Naive thymus-derived CD4-positive, alpha-beta T cell (primary cell): ENCODE measurements around the gene CCDC148. TPM values are rescaled to one million over a fixed set of nuclear protein-coding genes. Genes with fewer than 3 reads are reported as not detected.

ENCODE experiments used
- ATAC-seq: fragments of 150-1000 bp; cut with Tn5 transposase; 2 replicates; pipeline ENCODE4 v1.10.0; 2021; ENCODE audit warnings: mild to moderate bottlenecking, moderate library complexity
- CTCF ChIA-PET: fragments of 350-600 bp; sonication (Branson Sonifier 250); formaldehyde crosslinking; loops from one replicate; lab custom pipeline; 2021; ENCODE audit warnings: antibody characterized with exemption; lab: Charles Lee
- POLR2A ChIA-PET: fragments of 350-600 bp; sonication (Branson Sonifier 250); formaldehyde crosslinking; loops from one replicate; lab custom pipeline; 2021; ENCODE audit warnings: antibody characterized with exemption, inconsistent platforms; lab: Charles Lee
- DNase-seq, 9 donors: peaks; one replicate each; pipeline versions ENCODE4 v3.0.0 to v3.0.0-alpha.2; 2020 to 2022; ENCODE audit warnings: mixed read lengths in 1 of 9
- H3K27ac ChIP-seq: one replicate; pipeline ENCODE4 v1.7.0; 2013; ENCODE audit warnings: mild to moderate bottlenecking, low read depth, low read length, moderate library complexity
- H3K27me3 ChIP-seq, 2 donors: one replicate each; pipeline ENCODE4 v1.7.0; 2013; ENCODE audit warnings: low read length in 2 of 2, mild to moderate bottlenecking in 2 of 2, moderate library complexity in 2 of 2; ENCODE audit not compliant: control insufficient read depth in 2 of 2, insufficient read depth in 2 of 2
- H3K36me3 ChIP-seq, 3 experiments: 1 replicate in 2 of 3; 2 replicates in 1 of 3; pipeline ENCODE4 v1.7.0; 2013; ENCODE audit warnings: low read length in 3 of 3, mild to moderate bottlenecking in 3 of 3, moderate library complexity in 1 of 3; ENCODE audit not compliant: insufficient read depth in 3 of 3, control insufficient read depth in 2 of 3
- H3K4me1 ChIP-seq, 2 donors: one replicate each; pipeline ENCODE4 v1.7.0; 2013; ENCODE audit warnings: low read length in 2 of 2, mild to moderate bottlenecking in 2 of 2, moderate library complexity in 1 of 2; ENCODE audit not compliant: control insufficient read depth in 2 of 2, insufficient read depth in 2 of 2
- H3K4me3 ChIP-seq: 2 replicates; pipeline ENCODE4 v1.7.0; 2013; ENCODE audit warnings: mild to moderate bottlenecking, low read length
- H3K9me3 ChIP-seq, 3 experiments: 1 replicate in 2 of 3; 2 replicates in 1 of 3; pipeline ENCODE4 v1.7.0; 2013; ENCODE audit warnings: low read length in 3 of 3; ENCODE audit not compliant: control insufficient read depth in 2 of 3
- H3K27ac Mint-ChIP-seq, 9 donors: one replicate each; pipeline ENCODE4 v1.8.0; 2020 to 2022; ENCODE audit warnings: mixed read lengths in 9 of 9, mild to moderate bottlenecking in 8 of 9, moderate library complexity in 5 of 9, inconsistent platforms in 2 of 9
- H3K27me3 Mint-ChIP-seq, 5 donors: one replicate each; pipeline ENCODE4 v1.8.0; 2021 to 2022; ENCODE audit warnings: mixed read lengths in 5 of 5, mild to moderate bottlenecking in 1 of 5
- H3K36me3 Mint-ChIP-seq, 5 donors: one replicate each; pipeline ENCODE4 v1.8.0; 2020 to 2022; ENCODE audit warnings: mixed read lengths in 5 of 5, mild to moderate bottlenecking in 3 of 5, inconsistent platforms in 1 of 5
- H3K4me1 Mint-ChIP-seq, 7 donors: one replicate each; pipeline ENCODE4 v1.8.0; 2020 to 2022; ENCODE audit warnings: mixed read lengths in 7 of 7, mild to moderate bottlenecking in 3 of 7, inconsistent platforms in 1 of 7
- H3K4me3 Mint-ChIP-seq, 10 donors: one replicate each; pipeline ENCODE4 v1.8.0; 2020 to 2022; ENCODE audit warnings: mild to moderate bottlenecking in 10 of 10, mixed read lengths in 10 of 10, moderate library complexity in 6 of 10, inconsistent platforms in 2 of 10
- H3K9me3 Mint-ChIP-seq, 11 donors: one replicate each; pipeline ENCODE4 v1.8.0; 2020 to 2022; ENCODE audit warnings: mixed read lengths in 11 of 11, mild to moderate bottlenecking in 4 of 11, inconsistent platforms in 1 of 11, moderate library complexity in 1 of 11
- intact Hi-C, 2 donors: fragments of 100-400 bp; cut with micrococcal nuclease; formaldehyde crosslinking; loops; one replicate each; pipeline ENCODE4 v1.15.1; 2023
- polyA plus RNA-seq, 2 donors: library from polyadenylated mRNA; unstranded; fragments of 300-500 nt; fragmentation: Illumina TruSeq; gene quantifications; one replicate each; pipeline ENCODE4 v1.2.3, GENCODE V29; 2021
- total RNA-seq, 6 experiments: library from RNA in 5 of 6; stranded (reverse) in 5 of 6; gene quantifications; 1 replicate in 5 of 6; 2 replicates in 1 of 6; pipeline ENCODE4 v1.2.3 and lab custom pipeline; 2021 to 2026

The CCDC148 gene
- total and polyA plus RNA-seq, 7 experiments from 2014 or later, result 0.14 to 0.54 TPM; not detected in 5

DNA sequence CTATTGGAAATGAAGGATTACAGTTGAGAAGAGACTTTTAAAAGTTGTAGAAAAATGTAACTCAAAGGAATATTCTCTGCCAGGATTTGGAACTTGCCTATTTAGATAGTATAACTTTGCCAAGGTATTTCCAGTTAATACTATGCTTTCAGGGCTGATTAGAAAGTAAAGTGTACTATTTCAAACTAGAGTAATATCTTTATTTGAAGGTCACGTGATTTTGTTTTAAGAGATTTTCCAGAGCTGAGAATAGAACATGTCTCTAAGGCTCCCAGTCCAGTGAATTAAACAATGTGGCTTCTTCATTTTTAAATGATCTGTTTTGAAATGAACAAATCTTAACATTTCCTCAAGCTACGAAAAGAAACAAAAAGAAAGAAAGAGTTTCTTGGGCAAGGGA, 53.9 kb downstream of the CCDC148 start:
- Histone ChIP-seq H3K27ac (no peak overlapping the region), H3K36me3 (no peaks in the 10 kb centered on the region), H3K9me3 (no peaks in the 10 kb centered on the region), H3K4me3 (no peak overlapping the region), H3K4me1 (no peaks in the 10 kb centered on the region), H3K27me3 (no peaks in the 10 kb centered on the region)
- no peaks in the 10 kb centered on the region for H3K4me1 Mint-ChIP-seq
- no peak overlapping the region for H3K27ac Mint-ChIP-seq
- no peak for DNase-seq
- H3K4me3 Mint-ChIP-seq, result no peak overlapping the region
- intact Hi-C loops, result no loop called here
- CTCF ChIA-PET, result no interaction called here
- peaks cover 9 to 35% (median 24%) of the 10 kb centered on the region in 5 donors for H3K27me3 Mint-ChIP-seq
- H3K9me3 Mint-ChIP-seq, result peaks cover 0 to 7% (median 4%) of the 10 kb centered on the region in 11 donors
- no peak for ATAC-seq
- POLR2A ChIA-PET, result no interaction called here
- no peaks in the 10 kb centered on the region for H3K36me3 Mint-ChIP-seq

DNA sequence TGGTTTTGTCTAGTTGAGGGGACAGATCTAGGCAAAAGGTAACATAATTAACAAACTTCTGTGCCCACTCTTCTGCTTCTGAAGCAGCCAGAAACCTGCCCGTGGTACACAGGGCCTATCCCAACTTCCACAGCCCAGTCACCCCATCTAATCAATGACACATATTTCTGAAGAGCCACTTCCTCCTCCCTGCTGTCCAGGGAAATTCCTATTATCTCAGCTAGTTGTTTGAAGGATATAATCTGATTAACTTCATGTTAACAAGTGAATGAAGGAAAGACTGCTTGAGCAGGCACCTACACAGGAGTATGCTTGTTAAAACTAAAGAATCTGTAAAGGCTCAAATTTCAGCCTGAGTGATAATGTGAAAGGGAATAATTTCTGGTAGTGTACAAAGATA, 61.4 kb downstream of the CCDC148 start:
- H3K36me3 ChIP-seq, result no peaks in the 10 kb centered on the region
- H3K4me1 ChIP-seq, result no peaks in the 10 kb centered on the region
- no peak overlapping the region for H3K27ac Mint-ChIP-seq
- H3K27me3 ChIP-seq, result no peaks in the 10 kb centered on the region
- H3K4me3 ChIP-seq, result no peak overlapping the region
- no peaks in the 10 kb centered on the region for H3K36me3 Mint-ChIP-seq
- H3K9me3 Mint-ChIP-seq, result peaks cover 0 to 7% (median 4%) of the 10 kb centered on the region in 11 donors
- CTCF ChIA-PET, result no interaction called here
- H3K4me3 Mint-ChIP-seq, result no peak overlapping the region
- no peak overlapping the region for H3K27ac ChIP-seq
- H3K27me3 Mint-ChIP-seq, result peaks cover 10 to 36% (median 28%) of the 10 kb centered on the region in 5 donors
- intact Hi-C loops, result no loop called here
- POLR2A ChIA-PET, result no interaction called here
- no peaks in the 10 kb centered on the region for H3K9me3 ChIP-seq
- DNase-seq, result no peak
- H3K4me1 Mint-ChIP-seq, result peaks cover 0 to 7% (median 5%) of the 10 kb centered on the region in 7 donors
- no peak for ATAC-seq

DNA sequence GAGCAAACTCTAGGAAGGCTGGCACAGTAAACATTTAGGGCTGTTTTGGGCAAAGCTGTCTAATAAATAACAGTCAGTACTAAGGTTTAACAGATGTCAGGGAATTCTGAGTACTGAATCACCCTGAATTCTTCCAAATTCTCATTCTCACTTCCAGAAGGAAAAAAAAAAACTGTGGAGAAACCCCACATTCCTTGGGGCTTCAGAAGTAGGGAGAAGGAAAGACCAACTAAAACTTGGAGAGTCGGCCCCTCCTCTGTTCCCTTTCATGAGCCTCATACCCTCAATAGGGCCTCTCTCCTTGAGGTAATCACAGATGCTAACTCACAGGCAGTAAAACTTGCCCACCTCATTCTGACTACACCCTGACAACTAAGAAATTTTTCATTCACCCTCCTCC, 62.1 kb downstream of the CCDC148 start:
- H3K4me3 Mint-ChIP-seq, result no peak overlapping the region
- H3K9me3 Mint-ChIP-seq, result peaks cover 0 to 2% (median 0%) of the 10 kb centered on the region in 11 donors
- peaks cover 0 to 7% (median 5%) of the 10 kb centered on the region in 7 donors for H3K4me1 Mint-ChIP-seq
- intact Hi-C loops, result no loop called here
- no peaks in the 10 kb centered on the region for H3K9me3 ChIP-seq
- POLR2A ChIA-PET, result no interaction called here
- no peak overlapping the region for H3K27ac ChIP-seq
- H3K4me3 ChIP-seq, result no peak overlapping the region
- DNase-seq (no peak), ATAC-seq (no peak)
- no peaks in the 10 kb centered on the region for H3K27me3 ChIP-seq
- H3K27me3 Mint-ChIP-seq, result peaks cover 7 to 30% (median 24%) of the 10 kb centered on the region in 5 donors
- CTCF ChIA-PET, result interaction anchor here (0.6 kb wide), 1 partner anchor 369 kb away, joined by 3 read pairs; no protein-coding TSS in a partner anchor
- no peaks in the 10 kb centered on the region for H3K36me3 ChIP-seq
- H3K27ac Mint-ChIP-seq, result no peak overlapping the region
- no peaks in the 10 kb centered on the region for H3K4me1 ChIP-seq
- no peaks in the 10 kb centered on the region for H3K36me3 Mint-ChIP-seq

DNA sequence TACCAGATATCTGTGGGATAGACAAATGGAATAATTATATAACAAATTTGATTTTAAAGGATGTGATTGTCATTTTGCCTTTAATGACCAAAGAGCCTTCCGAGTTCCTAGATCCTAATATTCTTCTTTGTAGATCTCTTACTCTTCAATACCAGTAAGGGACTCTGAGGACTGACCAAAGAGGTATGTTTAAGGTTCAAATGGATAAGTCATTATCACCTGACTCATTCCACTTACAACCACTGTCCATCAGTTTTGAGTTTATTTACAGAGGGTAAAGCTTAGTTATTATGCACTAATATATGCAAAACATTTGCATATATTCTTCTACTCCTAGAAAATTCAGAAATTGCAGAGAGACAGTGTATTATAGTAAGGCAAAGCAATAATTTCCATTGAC, 62.7 kb downstream of the CCDC148 start:
- CTCF ChIA-PET, result interaction anchor here (0.6 kb wide), 1 partner anchor 370 kb away, joined by 3 read pairs; no protein-coding TSS in a partner anchor
- H3K36me3 ChIP-seq, result no peaks in the 10 kb centered on the region
- no peaks in the 10 kb centered on the region for H3K9me3 ChIP-seq
- Mint-ChIP-seq H3K36me3 (no peaks in the 10 kb centered on the region), H3K27ac (no peak overlapping the region), H3K9me3 (peaks cover 0 to 2% (median 0%) of the 10 kb centered on the region in 11 donors), H3K27me3 (peaks cover 5 to 26% (median 24%) of the 10 kb centered on the region in 5 donors), H3K4me3 (no peak overlapping the region), H3K4me1 (peaks cover 0 to 7% (median 5%) of the 10 kb centered on the region in 7 donors)
- no peaks in the 10 kb centered on the region for H3K4me1 ChIP-seq
- POLR2A ChIA-PET, result no interaction called here
- intact Hi-C loops, result no loop called here
- H3K27me3 ChIP-seq, result no peaks in the 10 kb centered on the region
- ATAC-seq, result no peak
- H3K27ac ChIP-seq, result no peak overlapping the region
- no peak for DNase-seq
- no peak overlapping the region for H3K4me3 ChIP-seq

DNA sequence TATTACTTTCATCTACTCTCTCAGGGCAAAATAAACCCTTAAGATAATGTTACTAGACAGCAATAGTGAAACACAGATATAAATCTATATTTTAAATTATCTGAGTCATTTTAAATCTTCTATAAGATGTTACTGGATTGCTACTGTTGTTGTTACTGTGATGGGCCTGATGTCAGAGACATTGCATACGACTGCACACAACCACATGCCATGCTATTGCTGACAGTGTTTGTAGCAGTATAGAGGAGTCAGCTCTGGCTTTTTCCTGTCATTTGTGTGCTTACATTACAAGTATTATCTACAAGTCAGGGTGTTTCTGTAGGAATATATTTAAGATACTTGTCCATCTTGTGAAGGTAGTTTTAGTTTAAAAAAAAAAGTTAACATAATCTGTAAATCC, 63.9 kb downstream of the CCDC148 start:
- Mint-ChIP-seq H3K4me3 (no peak overlapping the region), H3K9me3 (no peaks in the 10 kb centered on the region), H3K4me1 (peaks cover 0 to 7% (median 5%) of the 10 kb centered on the region in 7 donors), H3K36me3 (no peaks in the 10 kb centered on the region), H3K27ac (no peak overlapping the region), H3K27me3 (peaks cover 7 to 16% (median 15%) of the 10 kb centered on the region in 5 donors)
- no peaks in the 10 kb centered on the region for H3K36me3 ChIP-seq
- intact Hi-C loops, result no loop called here
- no peaks in the 10 kb centered on the region for H3K9me3 ChIP-seq
- H3K27ac ChIP-seq, result no peak overlapping the region
- H3K4me1 ChIP-seq, result no peaks in the 10 kb centered on the region
- no peaks in the 10 kb centered on the region for H3K27me3 ChIP-seq
- POLR2A ChIA-PET, result no interaction called here
- no peak for ATAC-seq
- CTCF ChIA-PET, result no interaction called here
- DNase-seq, result no peak
- H3K4me3 ChIP-seq, result no peak overlapping the region

DNA sequence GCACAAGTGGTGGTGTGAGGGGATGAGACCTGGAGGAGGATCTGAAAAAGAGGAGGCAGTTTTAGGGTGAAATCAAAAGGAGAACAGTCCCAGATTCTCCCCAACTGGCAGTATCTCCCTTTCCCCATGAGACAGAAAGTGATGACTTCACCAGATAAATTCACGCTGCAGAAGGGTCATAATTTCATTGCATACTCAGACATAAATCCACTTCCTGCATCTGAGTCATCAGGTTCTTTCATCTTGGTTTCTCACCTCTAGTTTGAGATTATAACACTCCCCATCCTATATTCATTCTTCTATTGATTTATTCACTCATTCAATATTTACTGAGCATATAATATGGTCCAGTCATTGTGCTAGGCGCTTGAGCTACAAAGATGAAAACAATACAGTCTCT, 64.7 kb downstream of the CCDC148 start:
- Mint-ChIP-seq H3K27me3 (peaks cover 3 to 13% (median 11%) of the 10 kb centered on the region in 5 donors), H3K9me3 (no peaks in the 10 kb centered on the region), H3K4me3 (no peak overlapping the region), H3K27ac (no peak overlapping the region), H3K4me1 (peaks cover 0 to 7% (median 5%) of the 10 kb centered on the region in 7 donors), H3K36me3 (no peaks in the 10 kb centered on the region)
- H3K4me3 ChIP-seq, result no peak overlapping the region
- no peaks in the 10 kb centered on the region for H3K4me1 ChIP-seq
- intact Hi-C loops, result no loop called here
- H3K9me3 ChIP-seq, result no peaks in the 10 kb centered on the region
- ATAC-seq (peak; percentile 36), DNase-seq (no peak)
- CTCF ChIA-PET, result no interaction called here
- no peak overlapping the region for H3K27ac ChIP-seq
- no peaks in the 10 kb centered on the region for H3K36me3 ChIP-seq
- POLR2A ChIA-PET, result no interaction called here
- no peaks in the 10 kb centered on the region for H3K27me3 ChIP-seq

DNA sequence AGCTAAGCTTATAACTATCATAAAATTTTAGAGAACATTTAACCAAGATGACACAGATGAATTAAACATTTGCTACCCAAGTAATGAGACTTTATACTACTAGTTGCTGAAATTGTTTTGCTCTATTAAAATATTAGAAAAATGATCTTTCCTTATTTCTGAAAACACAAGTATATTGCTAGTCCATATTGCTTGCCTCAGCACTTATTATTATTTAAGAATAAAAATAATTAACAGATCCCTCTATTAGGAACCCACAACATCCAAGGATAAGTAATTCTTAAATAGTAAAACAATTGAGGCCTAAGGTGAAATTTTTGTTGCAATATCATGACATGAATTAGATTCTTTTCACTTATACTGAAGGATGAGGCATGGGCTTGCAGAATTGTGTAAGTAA, 65.2 kb downstream of the CCDC148 start:
- peaks cover 0 to 7% (median 5%) of the 10 kb centered on the region in 7 donors for H3K4me1 Mint-ChIP-seq
- ChIA-PET POLR2A (no interaction called here), CTCF (no interaction called here)
- DNase-seq (no peak), ATAC-seq (no peak)
- Histone ChIP-seq H3K27ac (no peak overlapping the region), H3K4me1 (no peaks in the 10 kb centered on the region), H3K4me3 (no peak overlapping the region), H3K36me3 (no peaks in the 10 kb centered on the region), H3K27me3 (no peaks in the 10 kb centered on the region), H3K9me3 (no peaks in the 10 kb centered on the region)
- peaks cover 2 to 13% (median 8%) of the 10 kb centered on the region in 5 donors for H3K27me3 Mint-ChIP-seq
- intact Hi-C loops, result no loop called here
- no peaks in the 10 kb centered on the region for H3K36me3 Mint-ChIP-seq
- H3K27ac Mint-ChIP-seq, result no peak overlapping the region
- H3K4me3 Mint-ChIP-seq, result no peak overlapping the region
- no peaks in the 10 kb centered on the region for H3K9me3 Mint-ChIP-seq
